Spleen (tissue), 11 donors: ENCODE results near the gene RAB40C. TPM values are rescaled to one million over a fixed set of nuclear protein-coding genes. Genes with fewer than 3 reads are reported as not detected.

ENCODE experiments used
- DNase-seq: peaks from one replicate; pipeline ENCODE4 v3.0.0-alpha.2; 2020
- H3K27ac ChIP-seq, 8 donors: fragments of 200-600 bp; sonication (generic) in 7 of 8; 1 replicate in 4 of 8; 2 replicates in 4 of 8; pipeline versions ENCODE4 v1.5.0 to v1.8.0; 2016 to 2021; ENCODE audit warnings: inconsistent platforms in 4 of 8, mild to moderate bottlenecking in 4 of 8, moderate library complexity in 1 of 8
- H3K27me3 ChIP-seq, 7 donors: fragments of 200-600 bp; sonication (generic) in 6 of 7; replicated peaks in 1 of 7; 1 replicate in 4 of 7; 2 replicates in 3 of 7; pipeline versions ENCODE4 v1.5.0 to v1.8.0; 2016 to 2021; ENCODE audit warnings: inconsistent platforms in 3 of 7, mild to moderate bottlenecking in 1 of 7
- H3K36me3 ChIP-seq, 6 donors: fragments of 200-600 bp; sonication (generic) in 5 of 6; 1 replicate in 4 of 6; 2 replicates in 2 of 6; pipeline versions ENCODE4 v1.5.0 to v1.8.0; 2016 to 2021; ENCODE audit warnings: inconsistent platforms in 2 of 6
- H3K4me1 ChIP-seq, 6 donors: fragments of 200-600 bp; sonication (generic) in 5 of 6; 1 replicate in 3 of 6; 2 replicates in 3 of 6; pipeline versions ENCODE4 v1.5.0 to v1.8.0; 2016 to 2021; ENCODE audit warnings: inconsistent platforms in 3 of 6
- H3K4me3 ChIP-seq, 8 donors: fragments of 200-600 bp; sonication (generic) in 7 of 8; 1 replicate in 4 of 8; 2 replicates in 4 of 8; pipeline versions ENCODE4 v1.5.0 to v1.8.0; 2016 to 2021; ENCODE audit warnings: inconsistent platforms in 4 of 8, mild to moderate bottlenecking in 4 of 8, moderate library complexity in 2 of 8
- H3K9me3 ChIP-seq, 8 donors: fragments of 200-600 bp; sonication (generic) in 7 of 8; 1 replicate in 4 of 8; 2 replicates in 4 of 8; pipeline versions ENCODE4 v1.5.0 to v1.8.0; 2016 to 2021; ENCODE audit warnings: inconsistent platforms in 4 of 8
- CTCF ChIP-seq, 11 experiments: fragments of 200-600 bp in 7 of 11; fragments of 450-650 bp in 4 of 11; sonication (generic) in 4 of 11; IDR thresholded peaks in 8 of 11; conservative IDR thresholded peaks in 3 of 11; 1 replicate in 7 of 11; 2 replicates in 4 of 11; pipeline versions ENCODE4 v1.4.0 to v1.8.0; 2016 to 2021; ENCODE audit warnings: antibody characterized with exemption in 11 of 11, inconsistent platforms in 4 of 11, mild to moderate bottlenecking in 1 of 11
- POLR2A ChIP-seq, 3 donors: fragments of 450-650 bp; IDR thresholded peaks; one replicate each; pipeline ENCODE4 v1.5.1; 2017; ENCODE audit warnings: antibody characterized with exemption in 3 of 3, mild to moderate bottlenecking in 1 of 3
- POLR2AphosphoS5 ChIP-seq, 3 donors: sonication (generic); formaldehyde crosslinking; IDR thresholded peaks; one replicate each; pipeline ENCODE4 v1.5.1; 2017; ENCODE audit warnings: antibody characterized with exemption in 3 of 3
- WGBS, 5 donors: extraction: QIAGEN DNeasy Blood & Tissue Kit in 3 of 5; methylation state at CpG; one replicate each; pipeline versions ENCODE4 v1.1.5 to v1.1.7; 2013 to 2018; 5-methylcytosine and 5-hydroxymethylcytosine counted together
- intact Hi-C: fragments of 100-400 bp; cut with DNase I; formaldehyde crosslinking; loops from one replicate; pipeline ENCODE4 v1.15.0; 2023; ENCODE audit warnings: low total_unique reads
- polyA plus RNA-seq, 3 donors: library from polyadenylated mRNA; stranded (reverse); fragments of 200-250 nt; gene quantifications; one replicate each; pipeline ENCODE4 v1.2.1, GENCODE V29; 2013
- total RNA-seq, 7 donors: library from RNA; depleted of rRNA in 3 of 7; stranded (reverse); fragments of >200 nt in 3 of 7; fragmentation: NEBNext Ultra II Directional in 4 of 7; extraction: Animal tissue kit (Norgen Biotek cat#: 25700) in 4 of 7; gene quantifications; one replicate each; pipeline versions ENCODE4 v1.1.0 to v1.2.1, GENCODE V29; 2016 to 2021
- donor health status: healthy with polysubstance abuse.
- donor health status: DM: no; HTN: no; CAD: no; lungs with moderate emphysema.
- donor health status: DM: no; HTN: no; CAD: no.
- donor health status: Bipolar disorder and iron deficiency.
- donor health status: healthy.
- donor health status: DM: no; HTN: no; CAD: no.
- donor health status: DM: yes; HTN: yes; CAD: no.

RAB40C gene
- total and polyA plus RNA-seq, 10 donors = 8.1 to 21.6 (median 15.2) TPM

- peaks cover 0 to 21% (median 12%) of the 10 kb centered on the region in 6 donors for H3K36me3 ChIP-seq
- peak overlapping the region in 2 of 8 donors; percentile 93 to 96 for H3K27ac ChIP-seq
- 82 to 91% (median 88%) methylated on average over 10 to 15 of the region's 15 CpGs for WGBS, 5 donors
- no peaks in the 10 kb centered on the region for H3K9me3 ChIP-seq
- intact Hi-C loops = no loop called here
- peaks cover 25 to 76% (median 51%) of the 10 kb centered on the region in 6 donors for H3K4me1 ChIP-seq
- DNase-seq = peak; percentile 84
- no peak overlapping the region for H3K4me3 ChIP-seq
- TF ChIP-seq CTCF (IDR thresholded peaks at IDR 0.05 in 8 of 11, conservative IDR thresholded peaks at IDR 0.05 in 3 of 11) = no peak
- TF ChIP-seq POLR2AphosphoS5 (IDR thresholded peaks at IDR 0.05) = no peak
- no peak for TF ChIP-seq POLR2A (IDR thresholded peaks at IDR 0.05)
- peaks cover 0 to 4% (median 0%) of the 10 kb centered on the region in 7 donors for H3K27me3 ChIP-seq
Observed at GRCh38 chr16:638034-638543, 48.2 kb downstream of the RAB40C start.

DNA sequence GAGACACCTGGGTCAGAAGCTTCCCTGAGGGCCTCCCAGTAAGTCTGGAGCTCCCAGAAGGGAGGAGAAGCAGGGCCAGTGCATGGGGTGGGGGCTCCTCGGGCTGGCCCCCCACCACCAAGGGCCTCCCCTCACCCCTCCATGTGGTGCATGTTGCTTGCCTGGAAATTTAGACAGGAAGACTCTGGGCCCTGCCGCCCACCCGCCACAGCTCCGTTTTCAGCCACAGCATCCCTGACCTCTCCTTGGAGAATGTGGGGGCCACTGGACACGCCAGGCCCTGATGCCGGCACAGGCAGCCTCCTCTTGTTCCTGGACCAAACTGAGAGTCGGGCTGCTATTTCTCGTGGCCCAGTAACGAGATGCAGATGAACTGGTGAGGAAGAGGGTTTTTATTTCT is 49.0 kb downstream of the RAB40C start:
- no peaks in the 10 kb centered on the region for H3K9me3 ChIP-seq
- intact Hi-C loops = no loop called here
- DNase-seq = no peak
- peaks cover 26 to 84% (median 56%) of the 10 kb centered on the region in 6 donors for H3K4me1 ChIP-seq
- peaks cover 0 to 4% (median 0%) of the 10 kb centered on the region in 7 donors for H3K27me3 ChIP-seq
- WGBS, 5 donors = 77 to 89% (median 81%) methylated on average over 8 to 9 of the region's 9 CpGs
- no peak for TF ChIP-seq POLR2AphosphoS5 (IDR thresholded peaks at IDR 0.05)
- TF ChIP-seq CTCF (IDR thresholded peaks at IDR 0.05 in 8 of 11, conservative IDR thresholded peaks at IDR 0.05 in 3 of 11) = no peak
- TF ChIP-seq POLR2A (IDR thresholded peaks at IDR 0.05) = no peak
- H3K27ac ChIP-seq = peak overlapping the region in 2 of 8 donors; percentile 12 to 28
- no peak overlapping the region for H3K4me3 ChIP-seq
- H3K36me3 ChIP-seq = peaks cover 0 to 14% (median 5%) of the 10 kb centered on the region in 6 donors

- Histone ChIP-seq H3K36me3 (no peaks in the 10 kb centered on the region), H3K27ac (peak overlapping the region in 2 of 8 donors; percentile 30 to 92), H3K27me3 (peaks cover 0 to 4% (median 0%) of the 10 kb centered on the region in 7 donors), H3K9me3 (no peaks in the 10 kb centered on the region), H3K4me3 (no peak overlapping the region), H3K4me1 (peaks cover 18 to 76% (median 46%) of the 10 kb centered on the region in 6 donors)
- TF ChIP-seq CTCF (IDR thresholded peaks at IDR 0.05 in 8 of 11, conservative IDR thresholded peaks at IDR 0.05 in 3 of 11) = no peak
- no peak for TF ChIP-seq POLR2A (IDR thresholded peaks at IDR 0.05)
- TF ChIP-seq POLR2AphosphoS5 (IDR thresholded peaks at IDR 0.05) = no peak
- no peak for DNase-seq
- intact Hi-C loops = loop anchor here (5.0 kb wide), 1 partner anchor 53 kb away; no protein-coding TSS in a partner anchor
- 77 to 100% (median 91%) methylated on average over 2 to 5 of the region's 5 CpGs for WGBS, 5 donors
Observed at GRCh38 chr16:640614-641013, 50.7 kb downstream of the RAB40C start.

- WGBS, 5 donors = 1 to 3% (median 1%) methylated on average over 11 to 81 of the region's 81 CpGs
- intact Hi-C loops = loop anchor here (5.0 kb wide), 1 partner anchor 54 kb away; no protein-coding TSS in a partner anchor
- H3K27me3 ChIP-seq = peaks cover 0 to 3% (median 0%) of the 10 kb centered on the region in 7 donors
- H3K4me3 ChIP-seq = peak within 1 kb of the TSS; percentile 82 to 99 (median 94)
- DNase-seq = peak; percentile 94
- H3K27ac ChIP-seq = peak within 1 kb of the TSS; percentile 77 to 93 (median 88)
- peaks cover 17 to 82% (median 50%) of the 10 kb centered on the region in 6 donors for H3K4me1 ChIP-seq
- H3K9me3 ChIP-seq = no peaks in the 10 kb centered on the region
- TF ChIP-seq POLR2AphosphoS5 (IDR thresholded peaks at IDR 0.05) = peak; percentile 85 to 86 (median 86)
- peak in 1 of 3 donors; percentile 14 for TF ChIP-seq POLR2A (IDR thresholded peaks at IDR 0.05)
- no peak for TF ChIP-seq CTCF (IDR thresholded peaks at IDR 0.05 in 8 of 11, conservative IDR thresholded peaks at IDR 0.05 in 3 of 11)
- H3K36me3 ChIP-seq = no peaks in the 10 kb centered on the region
Observed at GRCh38 chr16:641326-642188, 51.7 kb downstream of the RAB40C start, which contains the start of gene MCRIP2. Gene MCRIP2 (plus strand): TSS chr16:641828. CDS start chr16:641992, 164 bp downstream.
